Measurements from ENCODE around the gene TTC9. TPM values are rescaled to one million over a fixed set of nuclear protein-coding genes. Genes with fewer than 3 reads are reported as not detected.

The TTC9 gene
- total RNA-seq, 1 donor from 2014 or later = 12.5 TPM

DNA sequence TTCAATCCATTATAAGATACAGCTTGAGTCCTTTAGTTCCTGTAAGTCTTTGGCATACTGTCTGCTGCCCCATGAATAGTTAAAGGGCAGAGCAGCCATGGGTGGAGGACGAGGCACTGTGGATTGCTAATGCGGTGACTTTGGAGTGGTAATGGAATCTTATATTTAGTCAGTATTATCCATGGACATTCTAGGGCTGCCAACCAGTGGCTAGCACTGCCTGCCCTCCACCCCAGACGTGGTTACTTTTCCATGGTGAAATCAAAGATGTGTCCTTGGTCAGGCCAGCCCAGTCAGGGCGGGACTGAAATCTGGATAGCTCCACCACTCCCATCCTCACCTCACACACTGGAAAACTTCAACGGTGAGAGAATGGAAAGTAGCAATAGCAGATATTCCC lies 2.3 kb downstream of the TTC9 start:
- intact Hi-C loops (cut with micrococcal nuclease) = loop anchor here (2.0 to 10.0 kb wide), 6 partner anchors 263 to 1033 kb away; partner anchors contain the start of genes COX16, PCNX1, SIPA1L1 and SRSF5

DNA sequence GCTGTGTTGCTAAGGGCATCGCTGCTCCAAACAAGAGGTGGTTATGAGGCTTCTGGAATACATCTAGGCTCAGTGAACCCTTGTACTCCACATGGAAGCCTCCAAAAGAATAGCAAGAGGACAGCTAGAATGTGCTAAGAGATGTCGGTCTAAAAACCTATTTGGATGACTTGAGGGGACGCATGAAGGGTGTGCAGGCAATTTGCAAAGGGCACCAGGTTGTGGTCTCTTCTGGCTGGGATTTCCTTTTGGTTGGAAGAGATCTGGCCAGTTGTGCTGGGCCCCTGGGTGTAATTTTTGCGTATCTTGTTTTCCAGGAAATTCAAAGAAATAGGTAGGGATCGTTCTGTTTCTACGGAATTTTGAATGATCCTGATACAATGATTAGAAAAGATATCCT lies 4.2 kb downstream of the TTC9 start:
- intact Hi-C loops (cut with micrococcal nuclease) = loop anchor here (10.0 kb wide), 1 partner anchor 679 kb away; the partner anchor contains the start of gene SIPA1L1

DNA sequence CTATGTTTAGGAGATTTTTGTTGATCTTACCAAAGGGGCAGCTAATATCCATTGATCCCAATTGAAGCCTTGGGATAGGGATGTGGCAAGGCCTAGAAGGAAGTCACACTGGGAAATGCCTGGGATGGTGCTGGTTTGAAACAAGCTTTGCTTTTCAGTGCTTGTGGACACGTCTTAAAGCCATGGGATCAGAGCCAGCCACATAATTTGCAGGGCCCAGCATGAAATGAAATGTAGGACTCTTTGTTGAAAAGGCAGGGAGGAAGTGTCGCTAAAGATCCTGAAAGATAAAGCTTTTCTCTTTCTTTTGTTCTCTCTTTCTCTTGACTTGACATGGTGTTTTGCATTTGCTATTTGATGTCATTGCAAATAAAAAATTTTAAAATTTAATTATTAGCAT lies 5.0 kb downstream of the TTC9 start:
- intact Hi-C loops (cut with micrococcal nuclease) = loop anchor here (10.0 kb wide), 1 partner anchor 678 kb away; the partner anchor contains the start of gene SIPA1L1

DNA sequence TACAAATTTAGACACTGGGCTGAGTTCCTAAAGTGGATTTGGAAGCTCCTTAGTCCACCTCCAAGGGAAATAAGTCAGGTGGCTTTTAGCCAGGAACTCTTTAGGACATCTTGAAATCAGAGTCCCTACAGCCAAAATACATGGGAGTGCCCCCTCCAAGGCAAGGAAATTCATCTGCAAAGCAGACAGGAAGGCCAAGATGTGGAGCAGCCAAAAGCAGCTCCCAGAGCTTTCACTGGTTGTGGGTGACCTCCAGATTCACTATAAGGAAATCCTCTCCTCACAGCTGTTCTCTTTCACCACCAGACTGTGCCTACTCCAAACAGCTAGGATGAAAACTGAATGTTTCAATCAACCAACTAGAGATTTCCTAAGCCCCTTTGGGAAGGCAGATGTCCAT lies 6.6 kb downstream of the TTC9 start:
- intact Hi-C loops (cut with micrococcal nuclease) = loop anchor here (10.0 kb wide), 1 partner anchor 676 kb away; the partner anchor contains the start of gene SIPA1L1

DNA sequence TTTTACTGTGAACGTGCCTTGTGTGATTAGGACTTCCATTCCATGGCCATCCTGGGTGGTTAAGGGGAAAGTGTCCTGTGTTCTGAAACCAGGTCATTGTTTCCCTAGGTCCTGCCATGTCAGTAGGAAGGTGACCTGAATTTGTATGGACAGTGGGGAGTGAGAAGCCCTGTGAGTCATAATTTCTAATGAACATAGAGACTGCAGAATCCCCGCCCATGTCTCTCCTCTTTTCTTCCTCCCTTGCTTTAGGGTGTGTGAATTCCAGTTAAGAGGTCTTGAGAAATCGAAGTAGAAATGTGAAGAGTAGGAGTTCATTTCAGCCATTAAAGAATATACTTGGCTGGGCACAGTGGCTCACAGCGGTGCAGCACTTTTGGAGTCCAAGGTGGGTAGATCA lies 8.1 kb downstream of the TTC9 start:
- intact Hi-C loops (cut with micrococcal nuclease) = loop anchor here (10.0 kb wide), 3 partner anchors 675 to 1495 kb away; partner anchors contain the start of genes DCAF5 and SIPA1L1

DNA sequence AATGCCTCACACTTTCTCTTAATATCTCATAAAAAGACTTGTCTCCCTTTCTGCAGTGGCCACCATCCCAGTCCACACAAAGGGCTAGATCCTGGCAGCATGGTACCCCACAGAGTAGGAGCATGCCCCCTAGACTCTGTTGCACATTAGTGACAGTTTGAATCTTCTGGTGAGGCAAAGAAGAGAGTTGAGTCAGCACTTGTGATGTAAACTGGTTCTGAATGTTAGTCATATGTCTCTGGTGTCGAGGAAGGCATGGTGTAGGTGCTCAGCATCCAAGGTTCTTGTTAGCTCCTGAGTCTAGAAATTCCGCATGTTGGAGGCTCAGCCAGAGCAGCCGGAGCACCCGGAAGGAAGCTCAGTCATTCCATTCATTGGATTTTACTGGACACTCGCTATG lies 9.8 kb downstream of the TTC9 start:
- intact Hi-C loops (cut with micrococcal nuclease) = loop anchor here (10.0 kb wide), 2 partner anchors 903 to 1497 kb away; partner anchors contain the start of gene DCAF5

DNA sequence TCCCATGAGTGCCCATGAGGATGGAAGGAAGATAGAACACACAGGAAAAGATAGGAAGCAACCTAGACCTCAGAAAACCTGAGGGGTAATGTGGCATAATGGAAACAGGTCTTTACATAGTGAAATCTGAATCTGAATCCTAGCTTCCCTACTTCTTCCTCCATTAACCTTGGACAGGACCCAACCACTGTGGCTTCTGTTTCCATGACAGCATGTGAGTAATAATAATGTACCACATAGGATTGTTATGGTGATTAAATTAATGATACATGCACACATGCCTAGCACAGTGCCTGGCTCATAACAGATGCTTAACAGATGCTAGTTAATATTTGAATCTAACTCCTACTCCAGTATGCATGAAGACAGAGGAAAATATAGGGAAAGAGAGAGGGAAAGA lies 11.2 kb downstream of the TTC9 start:
- intact Hi-C loops (cut with micrococcal nuclease) = loop anchor here (10.0 kb wide), 2 partner anchors 902 to 1498 kb away; partner anchors contain the start of gene DCAF5

DNA sequence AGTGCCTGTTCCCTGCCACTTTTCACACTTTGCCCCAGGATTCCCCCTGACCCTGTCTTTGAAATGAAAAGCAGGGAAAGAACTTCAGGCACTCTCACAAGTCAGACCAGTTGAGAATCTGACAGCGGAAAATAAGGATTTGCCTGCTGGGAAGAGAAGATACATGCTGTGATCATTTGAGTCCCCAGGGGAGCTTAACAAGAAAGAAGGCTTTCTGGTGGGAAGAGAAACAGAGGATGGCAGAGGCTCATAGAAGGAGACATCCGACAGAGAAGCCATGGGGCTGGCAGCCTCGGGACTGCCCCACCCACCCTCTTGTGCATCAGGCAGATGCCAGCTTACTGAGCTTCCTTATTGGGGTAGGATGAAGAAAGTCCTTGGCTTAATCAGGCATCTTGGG lies 11.9 kb downstream of the TTC9 start:
- intact Hi-C loops (cut with micrococcal nuclease) = loop anchor here (2.0 to 10.0 kb wide), 4 partner anchors 31 to 1499 kb away; partner anchors contain the start of genes DCAF5 and MAP3K9

DNA sequence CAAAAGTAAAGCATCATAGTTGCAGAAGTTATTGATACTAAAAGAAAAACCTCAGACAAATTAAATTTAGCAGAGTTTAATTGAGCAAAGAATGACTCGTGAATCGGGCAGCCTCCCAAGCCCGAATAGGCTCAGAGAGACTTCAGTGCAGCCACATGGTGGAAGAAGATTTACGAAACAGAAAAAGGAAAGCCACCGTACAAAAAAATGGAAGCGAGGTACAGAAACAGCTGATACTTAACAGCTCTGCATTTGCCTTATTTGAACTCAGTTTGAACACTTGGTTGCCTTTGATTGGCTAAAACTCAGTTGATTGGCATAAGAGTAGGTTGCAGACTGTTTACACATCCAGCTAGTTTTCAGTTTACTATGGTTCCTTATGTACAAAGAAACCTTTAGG lies 12.9 kb downstream of the TTC9 start:
- intact Hi-C loops (cut with micrococcal nuclease) = loop anchor here (1.0 to 10.0 kb wide), 8 partner anchors 13 to 1500 kb away; partner anchors contain the start of genes COX16, DCAF5, MAP3K9 and MED6

DNA sequence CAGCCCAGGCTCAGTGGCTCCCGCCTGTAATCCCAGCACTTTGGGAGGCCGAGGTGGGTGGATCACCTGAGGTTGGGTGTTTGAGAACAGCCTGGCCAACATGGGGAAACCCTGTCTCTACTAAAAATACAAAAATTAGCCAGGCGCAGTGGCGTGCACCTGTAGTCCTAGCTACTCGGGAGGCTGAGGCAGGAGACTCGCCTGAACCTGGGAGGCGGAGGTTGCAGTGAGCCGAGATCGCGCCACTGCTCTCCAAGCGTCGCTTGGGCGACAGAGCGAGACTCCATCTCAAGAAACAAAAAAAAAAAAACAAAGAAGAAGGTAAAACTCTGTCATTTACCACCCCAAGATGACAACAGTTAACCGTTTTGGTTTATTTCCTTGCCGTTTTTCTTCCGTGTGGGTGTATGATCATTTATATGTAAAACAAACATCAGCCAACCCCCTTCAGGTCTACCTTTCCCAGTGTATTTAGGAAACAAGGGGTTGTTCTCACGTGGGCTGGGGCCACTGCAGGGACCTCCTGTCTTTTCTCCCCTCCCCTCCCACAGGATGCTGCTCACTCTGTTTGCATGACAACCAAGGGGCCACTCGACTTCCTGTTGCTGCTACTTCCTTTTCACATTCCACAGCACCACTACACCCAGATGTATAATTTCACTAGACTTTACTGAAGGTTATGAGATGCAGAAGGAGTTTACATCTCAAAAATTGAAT lies 13.6 kb downstream of the TTC9 start:
- intact Hi-C loops (cut with micrococcal nuclease) = loop anchor here (1.0 to 10.0 kb wide), 8 partner anchors 14 to 1500 kb away; partner anchors contain the start of genes COX16, DCAF5, MAP3K9 and MED6

DNA sequence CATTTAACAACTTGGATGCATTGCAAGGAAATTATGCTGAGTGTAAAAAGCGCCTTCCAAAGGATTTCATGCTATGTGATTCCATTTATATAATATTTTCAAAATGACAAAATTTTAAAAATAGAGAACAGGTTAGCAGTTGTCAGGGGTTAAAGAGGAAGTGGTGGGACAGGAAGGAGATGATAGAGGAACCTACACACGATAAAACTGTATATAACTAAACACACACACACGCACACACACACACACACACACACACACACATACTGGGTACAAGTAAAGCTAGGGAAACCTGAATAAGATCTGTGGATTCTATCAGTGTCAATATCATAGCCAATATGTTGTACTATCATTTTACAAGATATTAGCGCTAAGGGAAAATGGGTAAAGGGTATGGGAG lies 17.2 kb downstream of the TTC9 start:
- intact Hi-C loops (cut with micrococcal nuclease) = loop anchor here (5.0 to 10.0 kb wide), 4 partner anchors 228 to 1504 kb away; partner anchors contain the start of genes COX16 and DCAF5

DNA sequence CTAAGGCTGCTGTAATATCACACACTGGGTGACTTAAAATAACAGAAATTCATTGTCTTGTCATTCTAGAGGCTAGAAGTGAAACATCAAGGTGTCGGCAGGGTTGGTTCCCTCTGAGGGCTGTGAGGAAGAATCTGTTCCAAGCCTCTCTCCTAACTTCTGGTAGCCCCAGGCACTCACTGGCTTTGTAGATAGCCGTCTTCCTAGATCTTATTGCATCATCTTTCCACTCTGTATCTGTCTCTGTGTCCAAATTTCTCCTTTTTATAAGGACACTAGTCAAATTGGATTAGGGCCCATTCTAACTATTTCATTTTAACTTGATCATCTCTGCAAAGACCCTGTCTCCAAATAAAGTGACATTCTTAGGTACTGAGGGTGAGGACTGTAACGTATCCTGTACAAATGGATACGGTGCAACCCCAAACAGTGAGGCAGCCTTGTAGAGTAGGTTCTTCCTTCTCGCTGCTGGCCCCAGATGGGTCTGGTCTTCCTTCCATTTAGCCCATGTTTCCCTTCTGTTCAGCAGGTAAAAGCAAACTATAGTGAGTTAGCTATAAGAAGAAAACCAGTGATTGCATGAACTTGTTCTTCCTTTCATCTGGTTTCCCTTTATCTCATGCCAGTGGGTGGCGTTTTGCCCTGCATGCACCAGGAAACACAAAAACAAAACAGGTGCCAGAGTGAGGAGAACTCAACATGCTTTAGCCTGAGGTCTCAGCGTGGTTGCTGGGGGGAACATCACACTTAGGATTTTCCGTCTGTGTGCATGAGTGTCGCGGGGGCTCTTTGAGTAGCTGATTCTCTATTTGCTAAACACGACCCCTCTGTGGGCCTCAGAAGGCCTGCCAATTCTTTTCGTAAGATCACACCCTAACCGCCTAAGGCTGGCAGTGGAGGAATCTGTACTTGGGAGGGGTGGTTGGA lies 19.5 kb downstream of the TTC9 start:
- intact Hi-C loops (cut with micrococcal nuclease) = loop anchor here (1.0 kb wide), 3 partner anchors 20 to 53 kb away; partner anchors contain the start of gene TTC9

DNA sequence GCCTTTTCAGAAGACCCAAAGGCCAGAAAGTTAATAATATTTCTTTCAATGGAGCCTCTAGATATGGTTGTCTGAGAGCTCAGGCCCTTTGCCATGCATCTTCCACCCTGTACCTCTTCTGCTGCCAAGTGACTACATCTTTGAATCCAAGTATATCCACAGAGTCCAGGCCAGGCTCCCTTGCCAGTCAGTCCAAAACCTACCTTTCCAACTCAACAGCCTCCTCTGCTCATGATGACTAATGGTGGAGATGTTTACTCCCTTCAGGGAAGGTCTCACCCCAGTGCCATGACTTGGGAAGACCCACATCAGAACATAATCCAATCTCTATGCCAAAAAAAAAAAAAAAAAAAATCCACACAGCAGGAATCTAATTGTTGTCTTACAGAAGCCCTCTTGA lies 20.4 kb downstream of the TTC9 start:
- intact Hi-C loops (cut with micrococcal nuclease) = no loop called here

DNA sequence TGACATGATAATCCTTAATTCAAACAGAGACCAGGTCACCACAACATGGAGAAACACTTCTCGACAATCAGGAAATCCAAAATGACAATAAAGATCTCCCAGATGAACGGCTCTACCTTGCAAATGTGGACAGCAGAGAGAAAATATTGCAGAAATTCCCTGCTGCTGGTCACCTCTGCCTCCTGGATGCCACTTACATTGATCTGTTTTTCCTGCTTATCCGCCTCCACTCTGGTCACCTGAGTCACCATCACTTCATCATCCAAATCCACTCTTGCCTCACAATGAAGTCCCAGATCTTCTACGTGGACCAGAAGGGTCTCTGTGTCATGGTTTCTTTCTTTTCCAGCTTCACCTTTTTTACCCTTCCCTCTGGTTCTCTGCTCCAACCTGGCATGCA lies 21.1 kb downstream of the TTC9 start:
- intact Hi-C loops (cut with micrococcal nuclease) = no loop called here

DNA sequence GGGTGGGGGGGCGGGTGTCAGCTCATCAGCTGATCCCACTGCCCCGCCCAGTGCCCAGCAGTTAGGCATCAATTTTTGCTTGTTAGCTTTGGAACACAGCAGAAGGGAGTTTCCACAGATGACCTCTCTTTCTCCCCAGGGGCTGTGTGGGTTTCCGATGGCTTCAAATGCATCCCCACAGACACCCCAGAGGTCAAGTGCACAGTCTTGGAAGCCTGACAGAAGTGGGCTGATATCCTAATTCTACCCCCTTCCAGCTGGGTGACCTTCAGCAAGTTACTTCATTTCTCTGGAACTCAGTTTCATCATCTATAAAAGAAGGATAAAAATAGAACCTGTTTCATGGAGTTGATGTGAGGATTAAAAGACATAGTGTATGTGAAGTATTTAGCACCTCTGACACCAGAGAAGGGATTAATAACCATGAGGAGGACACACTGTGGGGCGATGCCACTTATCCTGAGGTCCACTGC lies 22.0 kb downstream of the TTC9 start:
- intact Hi-C loops (cut with micrococcal nuclease) = no loop called here

DNA sequence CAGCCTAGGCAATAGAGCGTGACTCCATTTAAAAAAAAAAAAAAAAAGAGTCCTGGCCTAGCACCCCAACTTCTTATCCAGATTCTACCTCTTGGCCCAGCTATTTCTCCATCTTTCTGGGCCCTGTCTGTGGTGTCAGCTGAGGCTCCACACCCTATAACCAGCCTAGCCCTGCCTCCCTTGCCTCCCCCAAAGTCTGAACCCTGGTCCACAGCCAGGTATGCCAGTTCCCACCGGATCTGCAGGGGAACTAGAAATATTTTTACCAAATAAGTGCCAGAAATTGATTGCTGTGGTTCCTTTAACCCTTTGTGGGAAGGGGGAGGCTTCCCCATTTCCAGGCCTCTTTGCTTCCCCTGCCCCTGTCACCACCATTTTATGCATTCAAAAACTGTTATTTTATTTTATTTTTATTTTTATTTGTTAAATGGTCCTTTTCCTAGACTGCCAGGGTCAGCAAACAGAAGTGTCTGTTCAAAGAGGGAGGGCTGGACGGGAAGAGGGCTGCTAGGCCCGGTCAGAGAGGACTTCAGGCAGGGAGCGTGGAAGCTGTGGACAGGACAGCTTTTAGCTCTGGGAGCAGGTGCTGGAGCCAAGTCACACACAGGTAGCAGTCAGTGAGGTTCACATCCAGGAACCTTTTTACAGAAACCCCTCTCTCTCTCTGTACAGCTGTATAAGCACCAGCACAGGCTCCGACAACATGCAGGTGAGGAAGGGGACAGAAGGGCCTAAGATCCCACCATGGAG lies 23.2 kb downstream of the TTC9 start:
- intact Hi-C loops (cut with micrococcal nuclease) = no loop called here

DNA sequence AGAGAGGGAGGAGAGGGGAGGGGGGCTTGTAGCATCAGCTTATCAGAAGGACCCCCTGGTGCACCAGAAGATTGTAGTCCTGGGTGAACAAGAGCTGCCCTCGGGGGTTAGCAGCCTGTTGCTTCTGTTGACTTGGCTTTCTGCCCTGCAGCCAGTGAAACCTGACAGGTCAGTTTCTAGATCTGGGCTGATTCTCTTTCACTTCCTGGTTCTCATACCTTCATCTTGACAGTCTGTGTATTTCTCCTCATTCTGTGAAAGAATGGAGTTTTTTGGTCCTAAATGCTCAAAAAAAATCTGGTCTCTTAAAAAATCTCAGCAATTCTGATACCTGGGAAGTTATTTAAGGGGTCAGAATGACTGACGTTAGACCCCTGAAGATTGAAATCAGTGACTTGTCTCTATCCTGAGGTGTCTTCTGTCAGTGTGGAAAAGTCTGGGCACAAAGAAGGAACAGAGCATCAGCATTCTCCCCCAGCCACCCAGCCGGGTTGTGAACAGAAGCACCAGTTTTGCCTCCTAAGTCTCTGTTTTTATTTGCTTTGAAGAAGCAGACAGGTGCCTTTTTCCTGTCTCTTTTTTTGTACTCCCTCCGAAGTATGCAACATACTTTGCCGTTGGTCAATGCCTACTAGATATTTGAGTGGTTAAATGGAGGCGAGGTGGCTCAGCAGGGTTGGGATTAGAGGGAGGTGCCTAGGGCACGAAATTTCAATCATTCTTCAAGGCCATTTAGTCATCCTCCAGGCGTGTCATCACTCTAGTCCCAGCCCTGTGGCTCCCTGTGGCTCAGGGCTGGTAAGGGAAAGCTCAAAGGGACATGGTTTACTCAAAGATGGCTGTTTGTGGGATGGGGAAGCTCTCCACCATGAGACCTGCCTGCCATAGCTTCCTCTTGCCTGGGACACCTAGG lies 24.0 kb downstream of the TTC9 start:
- intact Hi-C loops (cut with micrococcal nuclease) = no loop called here

DNA sequence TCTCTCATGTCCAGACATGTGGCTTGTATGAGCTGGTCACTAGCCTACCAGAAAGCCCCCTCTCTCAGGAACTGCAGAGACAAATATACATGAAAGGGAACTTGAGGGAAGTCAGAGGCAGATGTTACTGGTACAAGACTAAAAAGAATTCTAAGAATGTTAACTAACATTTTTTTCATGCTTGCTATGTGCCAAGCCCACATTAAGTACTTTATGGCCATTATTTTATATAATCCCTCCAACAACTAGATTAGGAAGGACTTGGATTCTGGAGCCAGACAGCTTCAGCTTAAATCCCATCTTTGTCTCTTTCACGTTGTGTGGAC lies 24.6 kb downstream of the TTC9 start:
- intact Hi-C loops (cut with micrococcal nuclease) = no loop called here

DNA sequence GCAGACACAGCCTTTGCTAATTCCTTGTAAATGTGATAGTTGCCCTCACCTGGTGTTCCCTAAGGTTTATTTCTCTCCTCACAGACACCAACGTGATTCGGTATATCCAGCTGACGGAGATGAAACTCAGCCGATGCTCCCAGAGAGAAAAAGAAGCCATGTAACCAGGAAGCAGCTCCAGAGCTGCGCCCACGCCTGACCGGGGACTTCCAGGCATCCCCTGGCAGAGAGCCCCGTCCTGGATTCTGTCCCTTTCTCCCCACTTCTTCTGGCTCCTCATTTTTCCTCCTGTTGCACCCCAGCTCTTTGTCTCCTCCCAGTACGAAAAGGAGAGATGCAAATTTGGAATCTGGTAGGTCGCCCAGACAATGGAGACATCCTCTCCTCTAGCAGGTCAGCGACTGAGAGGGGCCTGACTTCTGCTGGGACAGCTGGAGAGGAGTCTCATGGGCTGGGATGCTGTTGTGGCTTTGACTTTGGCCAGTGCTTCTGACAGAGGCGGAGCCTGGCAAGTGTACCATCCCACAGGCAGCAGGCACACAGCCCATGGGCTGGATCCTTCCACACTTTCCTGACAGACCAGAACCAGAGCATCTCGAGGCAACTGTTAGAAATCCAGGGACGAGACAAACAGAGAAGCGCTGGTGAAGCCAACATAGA lies 29.4 kb downstream of the TTC9 start:
- intact Hi-C loops (cut with micrococcal nuclease) = no loop called here

Measured in T-helper 1 cell treated with Interleukin-12 subunit alpha and Interleukin-12 subunit beta and Interleukin-4 antibody, amounts not matched to agents 30 ng/mL and 1 ng/mL, for 36 hours (primary cell).